HG03457 (cell line): ENCODE results near the gene TSPAN6.

Experiments used
- ATAC-seq: cut with Tn5 transposase; IDR thresholded peaks from one replicate; pipeline ENCODE4 v1.9.1; 2021; ENCODE audit warnings: moderate number of reproducible peaks; ENCODE audit not compliant: unreplicated experiment

The TSPAN6 gene

DNA sequence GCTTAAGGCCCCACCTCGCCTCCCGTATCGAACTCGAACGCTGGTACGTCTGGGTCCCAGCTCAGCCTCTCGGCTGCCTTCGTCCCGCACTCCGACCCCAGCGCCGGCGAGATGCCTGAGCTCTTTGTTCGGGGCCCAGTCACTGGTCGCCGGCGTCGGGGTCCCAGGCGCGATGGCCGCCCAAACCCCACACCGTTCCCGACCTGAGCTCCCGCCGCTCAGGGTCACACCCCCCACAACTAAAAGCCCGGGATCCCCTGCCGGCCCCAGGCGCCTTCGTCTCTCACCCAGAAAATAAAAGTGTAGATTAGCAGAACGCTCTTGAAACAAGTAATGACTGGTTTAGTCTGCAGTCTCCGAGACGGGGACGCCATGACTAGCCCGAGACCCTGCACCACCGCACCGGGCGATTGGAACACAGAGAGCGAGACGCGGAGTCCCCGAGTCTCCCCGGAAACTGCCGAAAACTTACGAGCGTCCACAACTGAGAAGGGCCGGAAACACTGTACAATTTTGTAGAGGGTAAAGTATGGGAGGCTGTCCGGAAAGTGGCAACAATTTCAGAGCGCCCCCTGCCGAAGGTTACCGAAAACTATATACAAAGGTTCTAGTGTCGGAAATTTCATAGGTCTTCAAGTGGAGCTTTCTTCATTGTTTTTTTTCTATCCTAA lies at the start of gene TSPAN6:
Gene TSPAN6, minus strand, starts transcription at position 486 of the 671 bp plus-strand sequence. Its CDS starts 112 bp downstream, at position 374.
- peak; percentile 100 for ATAC-seq

DNA sequence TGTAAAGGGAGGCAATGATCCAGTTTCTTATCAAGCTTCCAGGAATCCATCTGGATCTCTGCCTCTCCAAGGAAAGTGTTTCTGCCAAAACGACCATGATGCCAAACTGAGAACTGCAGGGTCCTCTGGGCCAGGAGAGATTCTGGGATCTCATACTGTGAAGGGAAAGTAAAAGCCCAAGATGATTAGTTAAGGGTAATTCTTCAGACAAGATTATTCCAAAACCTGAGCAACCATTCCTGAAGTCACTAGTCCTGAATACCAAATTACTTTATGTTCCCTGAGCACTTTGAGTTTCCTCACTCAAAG lies 49.3 kb upstream of the TSPAN6 start:
- ATAC-seq = no peak

DNA sequence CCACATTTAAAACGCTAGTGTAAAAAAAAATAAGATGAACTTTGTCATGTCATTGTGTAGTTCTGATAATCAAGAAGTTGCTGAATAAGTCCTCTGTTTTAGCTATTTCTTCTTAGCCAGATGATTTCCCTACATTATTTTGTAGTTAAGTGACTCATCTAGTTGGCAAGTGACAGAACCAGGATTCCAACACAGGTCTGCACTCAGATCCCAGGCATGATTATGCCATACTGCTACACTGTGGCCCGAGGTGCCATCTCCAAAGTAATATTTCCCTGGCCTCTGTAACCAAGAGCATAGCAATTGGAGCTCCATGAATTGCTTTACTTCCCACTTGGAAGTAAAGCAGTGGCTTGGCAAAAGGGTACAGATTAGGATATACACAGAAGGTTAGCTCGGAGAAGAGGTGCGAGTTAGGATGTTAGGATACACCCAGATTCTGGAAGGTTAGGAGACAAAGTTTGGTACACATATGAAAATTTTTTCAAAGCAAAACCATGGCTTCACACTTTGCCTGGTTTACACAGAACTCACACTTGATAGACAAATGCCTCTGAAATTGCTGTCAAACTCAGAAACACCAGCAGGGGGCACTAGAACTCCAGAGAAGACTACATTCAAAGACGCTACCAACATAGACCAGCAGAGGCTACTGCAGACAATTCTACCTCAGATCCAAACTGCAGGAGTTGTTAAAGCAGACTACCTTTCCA lies 48.8 kb upstream of the TSPAN6 start:
- no peak for ATAC-seq

- no peak for ATAC-seq
Measured at GRCh38 chrX:100682939-100683338, 46.3 kb upstream of the TSPAN6 start.

- no peak for ATAC-seq
Measured at GRCh38 chrX:100681599-100681998, 45.0 kb upstream of the TSPAN6 start.

DNA sequence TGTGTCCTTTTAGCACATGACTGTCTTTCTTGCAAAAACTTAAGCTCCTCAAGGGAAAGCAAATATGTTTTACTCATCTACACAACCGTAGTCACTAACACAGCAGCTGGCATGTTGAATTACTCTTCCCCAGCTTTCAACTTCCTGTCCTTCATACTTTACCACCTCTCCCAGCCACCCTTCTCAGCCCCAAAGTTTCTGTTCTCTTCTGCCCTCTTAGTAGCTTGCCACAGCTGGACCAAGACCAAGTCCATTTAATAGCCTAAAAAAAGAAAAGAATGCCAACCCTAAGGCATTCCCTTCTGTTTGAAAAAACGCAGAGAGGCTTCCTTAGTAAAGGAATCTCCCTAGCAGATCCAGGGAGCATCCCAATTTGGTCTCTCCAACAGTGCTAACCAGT lies 44.1 kb upstream of the TSPAN6 start:
- no peak for ATAC-seq

GRCh38 chrX:100677611-100678181 lies 41.1 kb upstream of the TSPAN6 start:
- ATAC-seq = no peak

- ATAC-seq = peak; percentile 67
Measured at GRCh38 chrX:100674705-100675104, 38.1 kb upstream of the TSPAN6 start.

GRCh38 chrX:100673397-100673953 lies 36.9 kb upstream of the TSPAN6 start:
- ATAC-seq = no peak

GRCh38 chrX:100672966-100673365 lies 36.4 kb upstream of the TSPAN6 start:
- no peak for ATAC-seq

DNA sequence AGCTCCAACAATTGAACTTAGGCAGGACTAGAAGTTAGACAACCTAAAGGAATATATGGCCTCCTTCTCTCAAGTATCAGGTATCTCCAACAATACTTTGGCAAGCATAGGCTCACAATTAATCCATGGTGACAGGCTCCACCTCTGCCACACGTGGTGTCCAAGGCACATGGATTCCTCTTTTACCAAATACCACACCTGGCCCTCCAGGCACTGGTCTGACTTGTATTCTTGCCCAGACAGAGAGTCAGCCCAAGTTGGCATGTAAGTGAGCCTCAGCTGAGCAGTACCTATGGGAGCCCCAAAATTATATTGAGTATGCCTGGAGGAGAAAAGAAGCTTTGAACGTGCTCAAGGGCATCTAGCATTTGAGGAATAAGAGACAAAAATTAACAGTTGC lies 27.0 kb upstream of the TSPAN6 start:
- ATAC-seq = no peak

DNA sequence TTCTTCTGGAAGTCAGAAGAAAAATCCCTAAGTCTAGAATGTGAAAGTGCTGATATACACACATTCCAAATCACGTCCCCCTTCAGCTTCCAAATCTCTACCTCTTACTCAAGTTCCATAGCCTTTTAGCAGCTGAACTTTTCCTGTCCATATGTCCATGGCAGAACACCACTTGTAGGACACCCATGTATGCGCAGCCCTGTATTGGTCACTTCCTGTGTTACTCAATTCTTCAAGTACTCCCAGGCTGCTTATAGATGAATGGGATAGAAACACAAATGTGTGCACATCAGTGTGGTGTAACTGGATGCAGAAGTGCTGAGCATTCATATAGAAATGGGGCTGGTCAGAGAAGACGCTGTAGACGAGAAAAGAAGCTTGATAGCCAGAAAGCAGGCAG lies 26.2 kb upstream of the TSPAN6 start:
- ATAC-seq = no peak

- ATAC-seq = no peak
Measured at GRCh38 chrX:100662170-100662569, 25.6 kb upstream of the TSPAN6 start.

DNA sequence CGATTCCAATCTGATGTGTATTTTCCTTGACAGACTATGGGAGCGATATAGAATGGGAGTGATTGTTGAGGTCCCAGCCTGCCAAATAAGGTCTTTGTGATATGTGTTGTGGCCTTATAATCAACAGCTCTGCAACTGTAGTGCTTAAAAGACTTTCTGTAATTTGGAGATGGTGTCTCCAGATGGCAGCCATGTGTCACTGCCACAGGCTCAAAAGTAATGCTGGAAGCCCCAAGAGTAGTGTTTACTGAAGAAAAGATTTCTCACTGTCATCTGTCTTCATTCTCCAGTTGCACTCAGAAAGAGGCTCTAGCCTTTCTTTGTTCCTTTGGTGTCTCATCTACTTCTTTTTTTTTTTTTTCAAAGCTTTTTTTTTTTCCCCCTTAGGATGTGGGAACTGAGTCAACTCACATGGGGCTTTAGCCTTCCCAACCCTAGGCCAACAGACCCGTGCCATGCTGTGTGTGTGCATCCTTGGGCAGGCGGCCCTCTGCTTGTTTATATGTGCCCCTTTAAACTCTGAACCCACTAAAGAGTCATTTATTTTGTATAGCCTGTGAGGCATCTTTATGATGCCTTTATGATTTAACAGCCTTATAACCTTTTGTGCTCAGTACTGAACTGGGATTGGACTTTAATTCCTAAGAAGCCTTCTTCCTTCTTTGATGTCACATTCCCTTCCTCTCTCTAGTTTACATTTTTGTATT lies 23.0 kb upstream of the TSPAN6 start:
- no peak for ATAC-seq

DNA sequence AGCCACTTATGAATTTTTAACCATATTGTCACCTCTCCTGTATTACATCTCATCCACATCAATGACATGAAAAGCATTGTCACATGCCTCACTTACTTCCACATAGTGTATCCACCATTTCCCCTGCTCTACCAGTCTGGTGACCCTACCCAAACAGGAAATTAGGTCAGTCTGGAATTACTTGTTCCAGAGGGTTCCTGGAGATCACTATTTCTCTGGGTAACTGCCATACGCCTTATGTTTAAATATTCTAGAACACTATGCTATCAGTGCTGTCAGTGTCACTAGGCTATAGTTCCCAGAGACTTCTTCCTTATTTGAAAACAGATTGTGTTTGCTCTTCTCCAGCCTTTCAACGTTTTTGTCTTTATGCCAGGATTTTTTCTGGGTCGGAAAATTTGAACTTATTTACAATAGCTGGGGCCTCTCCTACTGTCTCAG lies 22.4 kb upstream of the TSPAN6 start:
- no peak for ATAC-seq

- no peak for ATAC-seq
Measured at GRCh38 chrX:100654261-100654660, 17.7 kb upstream of the TSPAN6 start.

- no peak for ATAC-seq
Measured at GRCh38 chrX:100652266-100652665, 15.7 kb upstream of the TSPAN6 start.

- no peak for ATAC-seq
Measured at GRCh38 chrX:100650841-100651240, 14.2 kb upstream of the TSPAN6 start.

- ATAC-seq = no peak
Measured at GRCh38 chrX:100649550-100650356, 13.1 kb upstream of the TSPAN6 start.
